Epithelial cell of alveolus of lung (primary cell): ENCODE results near the gene UBR2. TPM values are rescaled to one million over a fixed set of nuclear protein-coding genes. Genes with fewer than 3 reads are reported as not detected.

ENCODE experiments used
- total RNA-seq: library from RNA; depleted of rRNA; stranded (reverse); fragments of >200 nt; gene quantifications from 2 replicates; pipeline ENCODE4 v1.2.1, GENCODE V29; 2015

Gene UBR2
- total RNA-seq = 10.1 and 13.2 TPM in 2 replicates

GRCh38 chr6:42563697-42564505, at the start of gene UBR2:
Gene UBR2, plus strand, starts transcription at chr6:42564029. Its CDS starts 291 bp downstream, at chr6:42564320.

GRCh38 chr6:42722497-42722896, 158.7 kb downstream of the UBR2 start, which contains the start of gene PRPH2:
Gene PRPH2, minus strand, starts transcription at chr6:42722597. Its CDS starts 263 bp downstream, at chr6:42722334.

Other genes with a start within 250 kb of the UBR2 start
- gene TRERF1, start 112.1 kb upstream of the UBR2 start, total RNA-seq = 5.9 and 11.9 TPM in 2 replicates
- 2.5 and 4.4 TPM in 2 replicates for gene PRPH2, start 158.6 kb downstream of the UBR2 start, total RNA-seq
- gene TBCC, start 182.1 kb downstream of the UBR2 start, total RNA-seq = 44.1 and 45.3 TPM in 2 replicates
- gene BICRAL, start 218.0 kb downstream of the UBR2 start, total RNA-seq = 3.7 and 6.5 TPM in 2 replicates